GM19238 (cell line): ENCODE measurements around the gene METTL25B.

Source experiments
- DNase-seq: peaks from one replicate; pipeline ENCODE4 v3.0.0; 2011; ENCODE audit warnings: low spot score; ENCODE audit not compliant: insufficient read length

Gene METTL25B

DNA sequence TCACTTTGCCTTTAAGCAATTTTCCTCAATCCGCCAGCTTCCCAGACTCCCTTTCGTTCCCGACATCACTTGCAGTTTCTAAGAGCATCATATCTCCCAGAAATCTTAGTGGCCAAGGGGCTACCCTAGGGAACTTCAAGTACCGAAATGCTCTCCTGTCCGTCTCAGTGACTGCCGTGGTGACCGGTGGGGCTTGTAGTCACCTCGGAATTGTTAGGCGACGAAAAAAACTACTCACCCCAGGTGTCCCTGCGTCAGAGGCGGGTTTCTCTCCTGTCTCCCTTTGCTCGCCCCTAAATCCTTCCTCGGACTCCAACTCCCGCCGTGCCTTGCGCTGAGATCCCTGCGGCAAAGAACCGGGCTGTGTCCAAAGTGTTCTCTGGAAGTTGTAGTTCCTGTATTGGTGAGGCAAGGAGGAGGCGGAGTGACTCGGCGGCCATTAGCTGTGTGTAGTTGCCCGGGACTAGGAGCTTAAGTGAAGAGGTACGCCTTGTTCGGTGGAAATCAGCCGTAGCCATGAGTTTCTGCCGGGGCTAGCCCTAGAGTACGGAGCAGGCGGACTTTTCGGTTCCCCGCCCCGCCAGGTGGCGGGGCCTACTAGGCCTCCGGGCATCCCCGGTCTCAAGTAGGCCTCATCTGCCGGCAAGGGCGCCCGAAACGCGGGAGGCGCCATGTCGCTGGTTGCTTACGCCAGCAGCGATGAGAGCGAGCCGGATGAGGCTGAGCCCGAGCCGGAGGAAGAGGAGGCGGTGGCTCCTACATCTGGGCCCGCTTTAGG is 39.0 kb downstream of the METTL25B start, which contains the start of gene PRCC:
PRCC (plus strand) TSS at position 435 of the 778 bp plus-strand sequence; CDS start at position 672, 237 bp downstream.
- peak; percentile 83 for DNase-seq

GRCh38 chr1:156767879-156768604 is 39.8 kb downstream of the METTL25B start:
- no peak for DNase-seq

DNA sequence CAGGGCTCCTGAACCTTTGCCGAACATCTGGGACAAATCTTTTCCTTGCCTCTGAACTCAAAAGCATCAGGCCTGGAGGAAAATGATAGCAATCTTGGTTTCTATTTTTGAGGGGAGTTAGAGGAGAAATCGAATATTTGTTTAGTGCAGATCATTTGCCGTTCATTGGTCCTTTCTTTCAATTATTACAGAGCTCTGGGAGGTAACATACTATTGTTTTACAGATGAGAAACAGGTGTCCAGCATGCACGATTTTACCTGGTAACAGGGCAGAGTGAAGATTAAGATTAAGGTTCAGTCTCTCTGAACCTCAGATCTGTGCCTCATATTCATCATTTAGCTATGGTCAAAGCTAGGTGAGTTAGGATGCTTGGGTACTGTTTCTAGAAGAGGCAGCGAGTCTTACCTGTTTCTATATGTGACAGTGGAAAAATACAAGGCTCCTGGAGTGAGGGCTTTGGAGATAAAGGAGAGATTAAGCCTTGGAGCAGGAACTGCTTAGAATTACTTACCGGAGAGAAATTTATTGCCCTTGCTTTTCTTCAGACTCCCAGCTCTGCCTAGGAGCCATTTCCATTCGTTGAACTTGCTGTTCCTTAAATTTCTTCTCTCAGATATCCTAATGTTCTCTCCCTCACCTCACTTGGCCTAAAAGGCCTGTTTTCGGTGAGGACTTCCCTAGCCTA is 40.5 kb downstream of the METTL25B start:
- no peak for DNase-seq

GRCh38 chr1:156772222-156772621 is 44.0 kb downstream of the METTL25B start:
- DNase-seq, result no peak

DNA sequence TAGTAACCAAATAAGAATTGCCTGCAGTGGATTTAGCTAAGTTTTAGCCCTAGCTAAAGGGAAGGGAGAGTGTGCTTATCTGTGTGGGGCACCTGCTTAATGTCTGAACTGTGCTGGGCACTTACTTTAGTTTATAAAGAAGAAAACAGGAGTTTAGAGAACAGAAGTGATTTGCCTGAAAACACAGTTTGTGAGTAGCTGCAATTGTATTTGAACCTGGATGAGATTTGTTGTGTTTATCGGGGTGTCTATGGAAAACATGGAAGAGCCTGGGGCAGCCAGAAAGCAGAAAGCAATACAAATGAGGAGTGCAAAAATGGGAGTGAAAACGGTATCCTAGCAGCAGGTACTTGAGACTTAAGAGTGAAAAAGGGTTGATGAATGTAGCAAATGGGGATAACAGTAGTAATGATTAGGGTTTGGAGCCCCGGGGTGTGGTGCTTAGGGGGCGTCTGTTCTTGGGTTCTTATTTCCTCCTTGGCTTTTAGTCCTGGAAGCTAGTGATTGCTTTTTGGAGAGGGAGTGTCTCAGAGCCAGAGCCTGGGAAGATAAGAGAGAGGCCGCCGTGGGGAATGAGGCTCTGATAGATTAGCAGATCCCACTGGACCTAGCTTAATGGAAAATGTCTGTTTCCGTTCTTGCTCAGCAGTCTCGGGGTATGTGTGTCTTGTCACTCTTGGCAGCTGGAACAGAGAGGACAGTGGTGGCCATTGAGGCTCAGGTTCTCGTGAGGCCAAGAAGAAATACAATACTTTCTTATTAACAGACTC is 44.6 kb downstream of the METTL25B start:
- no peak for DNase-seq

DNA sequence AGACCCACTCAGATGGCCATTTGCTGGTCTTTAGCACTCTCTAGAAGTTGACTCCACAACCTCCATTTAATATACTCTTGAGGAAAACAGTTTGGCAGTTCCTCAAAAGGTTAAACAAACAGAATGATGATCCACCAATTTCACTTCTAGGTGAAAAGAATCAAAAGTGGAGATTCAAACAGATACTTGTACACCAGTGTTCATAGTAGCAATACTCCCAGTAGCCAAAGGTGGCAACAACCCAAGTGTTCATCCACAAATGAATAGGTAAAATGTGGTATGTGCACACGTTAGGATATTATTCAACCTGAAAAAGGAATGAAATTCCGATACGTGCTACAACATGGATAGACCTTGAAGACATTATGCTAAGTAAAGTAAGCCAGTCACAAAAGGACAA is 45.3 kb downstream of the METTL25B start:
- no peak for DNase-seq

GRCh38 chr1:156775799-156776198 is 47.5 kb downstream of the METTL25B start:
- DNase-seq, result no peak

GRCh38 chr1:156776942-156777341 is 48.7 kb downstream of the METTL25B start:
- no peak for DNase-seq

DNA sequence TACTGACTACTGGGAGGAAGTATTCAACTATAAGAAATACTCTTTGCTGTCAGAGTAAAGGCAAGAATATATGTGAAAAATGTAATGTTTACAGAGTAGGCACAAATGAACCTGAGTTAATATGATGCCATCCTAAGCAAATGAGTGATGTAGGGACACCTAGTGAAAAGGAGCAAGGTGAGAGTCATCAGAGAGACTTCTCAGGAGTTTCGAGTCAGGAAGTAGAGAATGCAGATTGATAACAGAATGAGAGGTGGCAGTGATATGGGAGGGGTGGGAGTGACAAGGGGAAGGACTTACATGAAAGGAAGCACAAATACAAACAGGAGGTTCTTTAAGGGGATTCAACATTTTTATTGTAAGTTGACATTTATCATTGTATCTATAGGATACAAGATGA is 49.3 kb downstream of the METTL25B start:
- no peak for DNase-seq

DNA sequence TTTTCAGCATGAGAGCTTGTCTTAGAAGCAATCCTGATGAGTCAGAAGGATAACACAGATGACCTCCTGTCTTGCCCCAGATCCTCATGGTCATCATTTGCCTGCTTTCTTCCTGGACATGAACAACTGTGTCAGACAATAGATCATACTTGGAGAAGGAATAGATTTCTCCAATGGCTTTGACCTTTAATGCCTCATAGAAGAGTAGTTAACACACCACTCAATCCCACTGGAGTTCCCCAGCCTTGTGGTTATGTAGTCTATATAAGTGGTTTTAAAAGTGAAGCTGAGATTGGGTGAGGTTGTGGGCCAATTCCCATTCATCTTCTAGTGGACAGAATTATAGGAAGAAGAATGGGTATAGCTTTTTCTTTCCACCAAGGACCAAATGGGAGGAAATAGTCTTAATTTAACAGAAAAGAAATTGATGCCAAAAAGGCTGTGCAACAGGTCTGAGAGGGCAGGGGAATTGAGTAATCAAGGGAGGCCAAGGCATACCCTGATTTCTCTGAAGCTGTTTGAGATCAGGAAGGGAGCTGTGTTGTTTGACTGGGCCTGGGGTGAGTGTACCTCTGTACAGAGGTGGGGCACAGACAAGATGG is 53.4 kb downstream of the METTL25B start:
- no peak for DNase-seq

DNA sequence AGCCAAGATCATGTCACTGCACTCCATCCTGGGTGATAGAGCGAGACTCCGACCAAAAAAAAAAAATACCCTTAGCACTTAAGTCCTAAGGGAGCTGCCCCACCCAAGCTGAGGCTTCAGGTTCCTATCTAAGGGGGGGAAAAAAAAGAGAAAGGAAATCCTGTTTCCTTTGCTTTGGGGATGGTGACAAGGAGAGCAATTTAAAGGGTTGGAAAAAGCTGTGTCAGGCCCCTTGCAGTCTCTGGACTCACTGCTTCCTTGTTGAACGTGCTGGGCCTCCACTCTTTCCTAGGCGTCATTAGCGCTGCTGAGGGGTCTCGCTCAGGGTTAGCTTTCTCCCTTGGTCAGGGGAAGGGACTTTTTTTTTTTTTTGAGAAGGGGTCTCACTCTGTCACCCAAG is 57.2 kb downstream of the METTL25B start:
- no peak for DNase-seq
